ENCODE data around the gene THSD4.

THSD4 gene

DNA sequence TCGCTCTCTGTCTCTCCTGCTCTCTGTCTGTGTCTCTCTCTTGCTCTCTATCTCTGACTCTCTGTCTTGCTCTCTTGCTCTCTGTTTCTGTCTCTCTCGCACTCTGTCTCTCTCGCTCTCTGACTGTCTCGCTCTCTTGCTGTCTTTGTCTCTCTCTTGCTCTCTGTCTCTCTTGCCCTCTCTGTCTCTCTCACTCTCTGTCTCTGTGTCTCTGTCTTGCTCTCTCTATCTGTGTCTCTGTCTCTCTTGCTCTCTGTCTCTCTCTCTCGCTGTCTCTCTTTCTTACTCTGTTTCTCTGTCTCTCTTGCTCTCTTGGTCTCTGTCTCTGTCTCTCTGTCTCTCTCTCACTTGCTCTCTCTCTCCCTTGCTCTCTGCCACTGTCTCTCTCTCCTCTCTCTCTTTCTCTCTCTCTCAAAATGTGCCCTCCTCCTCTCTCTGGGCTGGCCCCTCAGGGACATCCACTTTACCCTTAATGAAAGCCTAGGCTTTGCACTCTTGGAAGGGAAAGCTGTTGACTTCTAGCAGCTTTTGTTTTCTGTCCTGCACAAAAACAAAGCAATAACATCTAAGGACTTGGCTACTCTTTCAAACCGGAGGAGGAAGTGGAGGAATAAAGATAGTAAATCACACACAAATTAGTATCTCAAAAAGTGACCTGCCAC, 621.1 kb downstream of the THSD4 start:
- DNase-seq: no peak
- in situ Hi-C loops (cut with MboI; ENCODE audit: low pct_unique_long_range_greater_than_20kb, low sequenced_read_pairs): no loop called here

DNA sequence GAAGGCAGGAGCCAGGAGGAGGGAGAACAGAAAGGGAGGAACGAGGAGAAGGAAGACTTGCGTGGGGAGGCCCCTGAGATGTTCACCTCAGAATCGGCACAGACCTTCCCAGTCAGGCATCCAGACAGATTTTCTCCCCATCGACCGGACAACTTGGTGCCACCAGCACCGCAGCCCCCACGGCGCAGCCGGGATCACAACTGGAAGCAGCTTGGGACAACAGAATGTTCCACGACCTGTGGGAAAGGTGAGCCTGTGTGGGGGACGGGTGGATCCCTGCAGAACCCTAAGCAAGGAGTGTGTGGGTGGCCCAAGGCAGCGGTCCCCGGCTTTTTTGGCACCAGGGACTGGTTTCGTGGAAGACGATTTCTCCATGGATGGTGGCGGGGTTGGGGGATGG, 622.5 kb downstream of the THSD4 start:
- in situ Hi-C loops (cut with MboI; ENCODE audit: low pct_unique_long_range_greater_than_20kb, low sequenced_read_pairs): no loop called here

DNA sequence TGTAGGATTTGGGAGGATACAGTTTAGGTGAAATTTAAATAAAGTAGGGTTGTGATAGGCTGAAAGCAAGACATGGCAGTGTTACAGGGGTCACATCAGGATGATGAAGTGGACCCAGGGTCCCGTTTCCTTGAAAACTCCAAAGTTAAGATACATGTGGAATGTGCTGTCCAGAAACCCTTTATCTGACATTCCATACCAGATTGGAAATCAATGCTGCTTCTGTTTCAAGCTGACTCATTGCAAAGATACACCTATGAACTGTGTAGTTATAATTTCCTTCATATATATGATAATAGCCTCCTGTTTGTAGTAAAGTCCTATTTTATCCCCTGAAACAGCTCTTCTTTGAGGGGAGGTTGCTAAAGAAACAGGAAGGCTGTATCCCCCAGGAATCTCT, 624.1 kb downstream of the THSD4 start:
- DNase-seq: no peak
- in situ Hi-C loops (cut with MboI; ENCODE audit: low pct_unique_long_range_greater_than_20kb, low sequenced_read_pairs): no loop called here

More for the DNA sequence above, 622.5 kb downstream of the THSD4 start:
- DNase-seq: no peak

DNA sequence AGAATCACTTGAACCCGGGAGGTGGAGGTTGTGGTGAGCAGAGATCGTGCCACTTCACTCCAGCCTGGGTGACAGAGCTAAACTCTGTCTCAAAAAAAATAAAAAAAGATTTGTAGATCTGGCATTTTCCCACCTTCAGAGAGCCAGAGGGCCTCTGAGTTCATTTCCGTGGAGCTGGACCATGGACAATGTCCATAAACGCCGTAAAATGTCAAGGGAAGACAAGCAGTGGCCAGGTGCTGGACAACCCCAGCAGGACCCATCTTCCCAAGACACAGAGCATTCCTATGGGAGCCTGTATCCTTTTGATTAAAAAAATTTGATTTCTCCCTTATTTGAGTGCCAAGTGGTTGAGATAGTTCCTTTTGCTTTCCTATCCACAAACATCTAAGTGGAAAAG, 627.7 kb downstream of the THSD4 start:
- no peak for DNase-seq
- in situ Hi-C loops (cut with MboI; ENCODE audit: low pct_unique_long_range_greater_than_20kb, low sequenced_read_pairs): no loop called here

DNA sequence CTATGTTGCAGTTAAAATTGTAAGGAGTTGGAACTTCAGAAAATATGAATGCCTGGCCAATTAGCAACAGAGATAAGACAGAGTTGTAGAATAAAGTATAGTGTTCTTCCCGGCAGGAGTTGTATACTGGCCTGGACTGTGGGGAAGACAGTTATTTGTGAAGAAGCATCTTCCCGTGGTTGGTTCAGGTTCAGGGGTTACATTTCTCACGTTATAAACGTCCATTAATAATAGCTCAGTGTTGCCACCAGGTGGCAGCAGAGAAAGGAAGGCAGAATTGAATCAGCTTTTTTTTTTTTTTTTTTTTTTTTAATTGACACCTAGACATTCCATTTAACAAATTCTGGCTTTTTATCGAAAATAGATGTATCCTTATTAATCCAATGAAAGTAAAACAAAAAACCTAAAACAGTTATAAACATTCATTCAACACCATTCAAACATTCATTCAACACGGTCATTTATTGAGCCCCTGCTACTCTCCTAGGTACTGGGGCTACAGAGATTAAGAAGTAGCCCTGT, 628.7 kb downstream of the THSD4 start:
- in situ Hi-C loops (cut with MboI; ENCODE audit: low pct_unique_long_range_greater_than_20kb, low sequenced_read_pairs): no loop called here
- peak; percentile 76 for DNase-seq

DNA sequence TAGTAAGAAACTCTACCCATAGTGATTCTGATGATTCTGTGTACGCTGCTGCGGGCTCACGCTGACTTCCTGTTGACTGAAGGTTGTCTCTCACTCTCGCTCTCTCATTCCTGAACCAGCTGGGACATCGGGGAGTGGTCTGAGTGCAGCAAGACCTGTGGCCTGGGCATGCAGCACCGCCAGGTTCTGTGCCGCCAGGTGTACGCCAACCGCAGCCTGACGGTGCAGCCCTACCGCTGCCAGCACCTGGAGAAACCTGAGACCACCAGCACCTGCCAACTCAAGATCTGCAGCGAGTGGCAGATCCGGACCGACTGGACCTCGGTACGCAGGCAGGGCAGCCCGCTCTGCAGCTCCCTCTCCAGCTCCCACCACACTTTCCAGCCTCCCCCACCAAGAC, 631.4 kb downstream of the THSD4 start:
- in situ Hi-C loops (cut with MboI; ENCODE audit: low pct_unique_long_range_greater_than_20kb, low sequenced_read_pairs): no loop called here
- no peak for DNase-seq

DNA sequence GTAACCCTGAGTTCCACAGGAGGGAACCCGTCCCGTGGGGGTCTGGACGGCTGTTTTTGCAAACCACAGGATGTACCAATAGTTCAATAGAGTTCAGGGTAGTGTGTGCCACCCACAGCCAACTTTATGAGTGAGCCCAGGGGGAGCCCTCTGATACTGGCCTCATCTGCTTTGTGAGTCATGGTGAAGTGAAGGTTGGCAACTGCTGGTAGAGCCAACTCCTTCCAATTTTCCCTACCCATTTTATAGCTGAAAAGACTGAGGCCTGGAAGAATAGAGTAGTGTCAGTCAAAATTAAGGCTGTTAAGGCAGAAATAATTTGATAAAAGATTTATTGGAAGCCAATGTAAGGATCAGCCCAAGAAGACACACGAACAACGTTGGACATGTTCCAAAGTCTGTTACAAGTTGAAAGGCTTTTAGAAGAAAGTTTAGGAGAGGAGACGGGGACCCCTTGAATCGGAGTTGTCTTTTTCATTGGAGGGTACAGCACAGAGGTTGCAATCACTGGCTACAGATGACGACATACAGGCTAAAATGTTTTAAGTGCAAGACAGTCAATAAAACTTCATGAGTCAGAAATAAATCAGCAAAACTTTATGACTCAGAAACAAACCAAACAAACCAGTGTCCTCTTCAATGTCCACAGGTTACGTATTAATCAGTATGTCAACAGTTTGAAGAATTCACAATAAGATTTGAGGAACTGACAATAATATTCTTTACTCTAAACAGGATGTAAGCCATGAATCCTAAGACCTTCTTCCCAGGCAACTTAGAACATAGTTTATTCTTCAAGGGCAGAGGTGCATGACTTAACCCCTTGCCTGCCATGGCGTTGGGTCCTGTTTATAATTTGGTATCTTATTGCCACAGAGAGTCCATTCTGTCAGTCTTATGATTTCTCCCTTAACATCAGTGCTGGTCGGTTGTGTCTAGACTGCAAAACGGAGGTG, 632.1 kb downstream of the THSD4 start:
- no peak for DNase-seq
- in situ Hi-C loops (cut with MboI; ENCODE audit: low pct_unique_long_range_greater_than_20kb, low sequenced_read_pairs): no loop called here

DNA sequence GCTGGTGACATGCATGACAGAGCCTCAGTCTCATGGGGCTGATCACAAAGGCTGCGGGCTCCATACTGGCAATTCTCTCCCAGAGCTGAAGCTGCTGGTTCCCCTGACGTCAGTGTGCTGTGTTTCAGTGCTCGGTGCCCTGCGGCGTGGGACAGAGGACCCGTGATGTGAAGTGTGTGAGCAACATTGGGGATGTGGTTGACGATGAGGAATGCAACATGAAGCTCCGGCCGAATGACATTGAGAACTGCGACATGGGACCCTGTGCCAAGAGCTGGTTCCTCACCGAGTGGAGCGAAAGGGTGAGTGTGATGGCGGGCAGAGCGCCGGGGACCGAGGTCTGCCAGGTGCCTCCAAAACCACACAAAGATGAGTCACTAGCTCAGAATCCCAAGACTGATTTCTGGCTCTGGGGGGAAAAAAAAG, 633.0 kb downstream of the THSD4 start:
- in situ Hi-C loops (cut with MboI; ENCODE audit: low pct_unique_long_range_greater_than_20kb, low sequenced_read_pairs): no loop called here
- no peak for DNase-seq

DNA sequence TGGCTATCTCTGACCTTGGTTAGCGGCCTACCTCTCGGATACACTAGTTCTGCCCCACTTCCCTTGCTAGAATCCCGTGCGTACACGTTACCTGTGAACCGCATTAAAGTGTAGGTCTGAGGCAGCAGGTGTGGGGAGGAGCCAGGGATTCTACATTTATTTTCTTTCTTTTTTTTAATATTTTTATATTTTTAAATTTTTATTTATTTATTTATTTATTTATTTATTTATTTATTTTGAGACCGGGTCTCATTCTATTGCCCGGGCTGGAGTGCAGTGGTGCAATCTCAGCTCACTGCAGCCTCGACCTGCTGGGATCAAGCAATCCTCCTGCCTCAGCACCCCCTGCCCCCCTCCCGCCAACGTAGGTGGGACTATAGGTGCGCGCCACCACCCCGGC, 634.2 kb downstream of the THSD4 start:
- in situ Hi-C loops (cut with MboI; ENCODE audit: low pct_unique_long_range_greater_than_20kb, low sequenced_read_pairs): no loop called here
- no peak for DNase-seq

DNA sequence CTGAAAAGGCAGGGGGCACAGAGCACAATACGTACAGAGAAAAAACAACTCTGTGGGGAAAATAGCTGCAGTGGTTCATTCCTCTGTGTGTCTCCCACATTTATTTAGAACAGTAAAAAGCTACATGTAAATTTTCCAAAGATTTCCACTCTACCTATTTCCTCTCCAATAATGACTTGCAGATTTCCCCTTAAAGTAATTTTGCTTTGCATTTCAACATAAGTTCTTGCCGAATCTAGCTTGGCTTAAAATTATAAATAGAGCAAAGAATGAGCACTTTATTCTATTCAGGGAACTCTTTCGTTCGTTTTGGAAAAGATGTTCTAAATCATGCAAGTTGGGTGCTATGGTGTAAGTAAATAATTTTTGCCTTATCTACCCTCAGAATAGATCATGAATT, 636.9 kb downstream of the THSD4 start:
- in situ Hi-C loops (cut with MboI; ENCODE audit: low pct_unique_long_range_greater_than_20kb, low sequenced_read_pairs): no loop called here
- no peak for DNase-seq

DNA sequence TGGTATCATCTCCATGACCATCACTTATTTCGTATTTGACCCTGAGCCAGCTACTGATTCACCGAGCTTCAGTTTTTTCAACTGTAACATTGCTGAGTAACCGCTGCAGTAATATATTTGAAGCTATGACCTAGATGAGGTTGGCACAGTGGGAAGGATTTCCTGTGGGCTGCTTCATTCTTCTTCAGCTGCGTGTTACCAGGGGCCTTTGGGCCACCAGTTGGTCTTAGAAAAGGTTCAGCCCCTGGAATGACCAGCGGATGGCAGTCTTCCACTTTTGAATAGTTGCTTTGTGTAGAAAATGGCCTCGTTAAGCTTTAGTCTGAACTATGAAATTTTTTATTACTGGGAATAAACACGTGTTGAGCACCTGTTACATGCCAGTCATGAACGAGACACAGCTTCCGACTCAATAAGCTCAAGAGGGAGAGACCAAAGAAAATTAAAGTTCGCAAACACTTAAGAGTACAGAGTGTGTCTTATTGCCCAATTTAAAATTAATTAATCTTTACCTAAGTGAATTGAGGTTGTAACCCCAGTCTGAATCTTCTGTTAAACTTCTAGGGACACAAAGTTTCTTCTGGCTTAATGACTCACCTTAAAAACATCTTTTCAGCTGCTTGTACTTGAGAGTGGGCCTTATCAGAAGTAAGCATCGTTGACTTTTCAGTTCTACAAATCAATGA, 637.5 kb downstream of the THSD4 start:
- peak; percentile 62 for DNase-seq

DNA sequence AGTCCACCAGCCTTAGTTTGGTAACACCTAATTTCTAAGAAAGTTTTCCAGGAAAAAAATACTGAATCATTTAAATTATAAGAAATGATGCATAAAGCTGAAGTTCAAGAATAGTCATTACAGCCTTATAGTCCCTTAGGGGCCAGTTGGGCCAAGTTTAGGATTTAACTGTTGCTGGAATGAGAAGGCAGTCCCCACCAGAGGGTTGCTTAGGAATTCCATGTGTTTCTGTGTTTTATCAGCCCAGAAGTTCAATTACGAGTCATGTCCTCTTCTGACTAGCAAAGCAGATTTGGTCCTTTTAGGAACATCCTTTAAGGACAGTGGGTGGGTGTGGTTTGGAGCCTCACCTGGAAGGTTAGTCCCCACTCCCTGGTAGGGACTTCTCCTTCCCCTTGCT, 638.1 kb downstream of the THSD4 start:
- no peak for DNase-seq
- in situ Hi-C loops (cut with MboI; ENCODE audit: low pct_unique_long_range_greater_than_20kb, low sequenced_read_pairs): no loop called here

More for the DNA sequence above, 637.5 kb downstream of the THSD4 start:
- in situ Hi-C loops (cut with MboI; ENCODE audit: low pct_unique_long_range_greater_than_20kb, low sequenced_read_pairs): no loop called here

DNA sequence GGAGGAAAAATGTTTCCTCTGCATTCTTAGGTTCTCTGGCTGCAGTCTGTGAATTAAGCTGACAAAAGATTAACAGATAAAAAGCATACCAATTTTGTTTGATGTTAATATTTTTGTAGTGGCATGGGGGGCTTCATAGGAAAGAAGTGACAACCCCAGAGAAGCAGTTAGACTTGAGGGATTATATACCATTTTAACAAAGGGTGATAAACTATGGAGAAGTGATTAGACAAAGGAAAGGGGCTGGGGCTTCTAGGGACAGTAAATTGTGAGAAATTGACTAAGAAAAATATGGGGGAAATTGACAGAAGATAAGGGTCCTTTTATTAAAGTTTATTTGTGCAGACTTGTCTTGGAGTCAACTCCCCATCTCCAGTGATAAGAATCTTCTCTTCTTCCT, 639.4 kb downstream of the THSD4 start:
- no peak for DNase-seq
- in situ Hi-C loops (cut with MboI; ENCODE audit: low pct_unique_long_range_greater_than_20kb, low sequenced_read_pairs): no loop called here

DNA sequence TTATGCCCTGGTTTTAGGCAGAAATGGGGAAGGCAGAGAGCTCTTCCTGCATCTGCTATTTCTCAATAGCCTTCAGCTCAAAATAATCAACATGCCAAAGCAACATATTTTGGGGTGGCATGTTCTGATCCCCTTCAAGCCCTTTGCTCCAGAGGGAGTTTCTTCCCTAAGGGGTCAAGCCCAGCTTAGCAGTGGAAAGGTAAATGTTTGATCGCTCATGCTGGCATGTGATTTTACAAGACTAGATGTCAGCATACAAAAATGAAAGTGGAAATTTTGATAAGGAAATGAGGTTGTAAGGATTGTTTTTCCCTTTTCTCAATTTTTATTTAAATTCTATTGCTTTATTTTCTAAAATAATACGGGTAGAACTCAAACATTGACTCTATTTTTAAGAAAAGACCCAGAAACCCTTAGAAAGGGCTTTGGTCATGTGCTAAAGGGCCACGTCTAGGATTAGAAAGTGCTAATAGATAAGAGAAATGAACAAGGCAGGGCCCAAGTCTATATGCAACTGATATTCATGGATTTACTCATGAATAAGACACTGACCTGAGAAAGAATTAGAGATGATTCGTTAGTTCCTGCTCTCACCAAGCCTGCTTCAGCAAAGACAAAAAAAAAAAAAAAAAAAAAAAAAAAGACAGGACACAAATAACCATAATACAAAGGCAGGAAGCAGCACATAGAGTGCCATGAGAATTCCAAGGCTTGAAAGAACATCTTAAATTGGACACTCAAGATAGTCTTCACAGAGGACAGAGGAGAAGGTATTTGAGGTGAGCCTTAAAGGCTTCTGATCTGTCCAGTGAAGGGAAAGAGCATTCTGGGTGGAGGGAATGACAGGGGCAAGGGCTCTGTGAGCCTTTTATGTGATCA, 640.1 kb downstream of the THSD4 start:
- DNase-seq: no peak
- in situ Hi-C loops (cut with MboI; ENCODE audit: low pct_unique_long_range_greater_than_20kb, low sequenced_read_pairs): no loop called here

DNA sequence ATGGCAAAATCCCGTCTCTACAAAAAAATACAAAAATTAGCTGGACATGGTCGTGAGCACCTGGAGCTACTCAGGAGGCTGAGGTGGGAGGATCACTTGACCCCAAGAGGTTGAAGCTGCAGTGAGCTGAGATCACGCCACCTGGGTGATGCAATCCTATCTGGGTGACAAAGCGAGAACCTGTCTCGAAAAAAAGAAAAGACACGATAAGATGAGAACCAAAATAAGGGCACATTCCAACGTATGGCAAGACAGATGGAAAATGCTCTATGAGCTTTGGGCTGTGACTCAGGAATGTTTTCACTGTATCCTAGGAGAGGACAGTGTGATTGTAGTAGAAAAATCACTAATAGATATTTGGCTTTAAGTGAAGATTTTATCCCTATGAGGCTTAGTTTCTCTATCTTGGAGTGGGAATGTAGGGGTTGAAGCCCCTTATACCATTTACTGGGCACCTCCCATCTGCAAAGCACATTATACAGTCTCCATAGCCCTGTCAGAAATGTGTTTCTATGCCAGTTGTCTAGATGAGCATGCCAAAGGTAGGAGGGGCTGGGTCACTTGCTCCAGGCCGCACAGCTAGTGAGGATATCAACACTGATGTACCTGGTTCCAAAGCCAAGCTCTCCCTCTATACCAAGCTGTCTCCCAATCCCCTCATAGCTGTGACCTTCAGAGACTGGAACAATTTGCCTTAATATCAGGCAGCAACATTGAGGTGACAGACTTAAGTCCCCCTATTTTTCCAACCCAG, 641.5 kb downstream of the THSD4 start:
- in situ Hi-C loops (cut with MboI; ENCODE audit: low pct_unique_long_range_greater_than_20kb, low sequenced_read_pairs): no loop called here

DNA sequence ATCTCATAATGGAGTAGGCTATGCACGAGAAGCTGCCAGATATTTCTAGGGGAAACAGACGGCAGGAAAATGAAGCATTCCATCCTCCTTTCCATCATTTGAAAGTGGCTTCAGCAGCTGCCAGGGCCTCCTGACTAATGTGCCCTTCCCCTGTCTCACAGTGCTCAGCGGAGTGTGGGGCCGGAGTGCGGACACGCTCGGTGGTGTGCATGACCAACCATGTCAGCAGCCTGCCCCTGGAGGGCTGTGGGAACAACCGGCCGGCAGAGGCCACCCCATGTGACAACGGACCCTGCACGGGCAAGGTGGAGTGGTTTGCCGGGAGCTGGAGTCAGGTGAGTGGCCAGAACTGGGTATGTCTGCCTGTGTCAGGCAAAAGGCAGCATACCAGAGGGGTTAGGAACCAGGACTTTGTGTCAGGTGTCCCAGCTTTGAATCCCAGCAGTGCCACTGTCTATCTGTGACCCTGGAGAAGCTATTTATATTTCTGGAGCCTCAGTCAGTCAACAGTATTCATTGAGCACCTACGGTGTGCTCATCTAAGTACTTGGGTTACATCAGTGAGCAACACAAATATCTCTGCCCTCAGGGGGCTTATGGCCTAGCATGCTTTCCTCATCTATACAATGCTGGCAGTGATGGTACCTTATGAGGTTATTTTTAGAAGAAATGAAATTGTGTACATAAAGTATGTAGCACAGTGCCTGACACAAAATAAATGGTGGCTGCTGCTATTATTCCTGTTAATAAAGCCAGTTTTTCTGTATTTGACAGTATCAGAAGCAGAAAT, 642.7 kb downstream of the THSD4 start:
- in situ Hi-C loops (cut with MboI; ENCODE audit: low pct_unique_long_range_greater_than_20kb, low sequenced_read_pairs): no loop called here
- no peak for DNase-seq

More for the DNA sequence above, 641.5 kb downstream of the THSD4 start:
- DNase-seq: no peak

DNA sequence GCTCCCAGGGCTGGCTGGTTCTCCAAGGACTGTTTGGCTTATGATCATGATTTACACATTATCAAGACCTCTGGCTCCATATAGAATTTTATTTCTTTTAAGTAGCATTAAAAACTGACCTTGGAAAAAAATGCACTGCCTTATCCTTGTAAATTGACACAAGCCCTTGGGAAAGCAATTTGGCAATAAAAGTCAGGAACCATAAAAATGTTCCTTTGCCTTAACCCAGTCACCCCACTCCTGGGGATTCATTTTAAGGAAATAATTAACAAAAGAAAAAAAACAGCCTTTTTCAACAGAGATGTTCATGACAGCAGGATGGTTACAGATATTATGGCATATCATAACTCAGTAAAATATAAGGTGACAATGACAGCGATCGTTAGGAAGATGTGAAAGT, 643.4 kb downstream of the THSD4 start:
- in situ Hi-C loops (cut with MboI; ENCODE audit: low pct_unique_long_range_greater_than_20kb, low sequenced_read_pairs): no loop called here
- DNase-seq: no peak

Data from KBM-7 (cell line).